HG03039 (cell line): Measurements from ENCODE around the gene CD40.
A peak's percentile ranks its signal among the peaks of the same experiment; 100 is the strongest.
"Not testable (repeated sequence)": the region's sequence is repeated elsewhere in the genome, so short reads cannot be mapped to it uniquely, and the experiment has no call there.

Experiments
- ATAC-seq: cut with Tn5 transposase; IDR thresholded peaks from one replicate; pipeline ENCODE4 v1.9.1; 2021; ENCODE audit warnings: mild to moderate bottlenecking, moderate library complexity; ENCODE audit not compliant: unreplicated experiment

CD40 gene

DNA sequence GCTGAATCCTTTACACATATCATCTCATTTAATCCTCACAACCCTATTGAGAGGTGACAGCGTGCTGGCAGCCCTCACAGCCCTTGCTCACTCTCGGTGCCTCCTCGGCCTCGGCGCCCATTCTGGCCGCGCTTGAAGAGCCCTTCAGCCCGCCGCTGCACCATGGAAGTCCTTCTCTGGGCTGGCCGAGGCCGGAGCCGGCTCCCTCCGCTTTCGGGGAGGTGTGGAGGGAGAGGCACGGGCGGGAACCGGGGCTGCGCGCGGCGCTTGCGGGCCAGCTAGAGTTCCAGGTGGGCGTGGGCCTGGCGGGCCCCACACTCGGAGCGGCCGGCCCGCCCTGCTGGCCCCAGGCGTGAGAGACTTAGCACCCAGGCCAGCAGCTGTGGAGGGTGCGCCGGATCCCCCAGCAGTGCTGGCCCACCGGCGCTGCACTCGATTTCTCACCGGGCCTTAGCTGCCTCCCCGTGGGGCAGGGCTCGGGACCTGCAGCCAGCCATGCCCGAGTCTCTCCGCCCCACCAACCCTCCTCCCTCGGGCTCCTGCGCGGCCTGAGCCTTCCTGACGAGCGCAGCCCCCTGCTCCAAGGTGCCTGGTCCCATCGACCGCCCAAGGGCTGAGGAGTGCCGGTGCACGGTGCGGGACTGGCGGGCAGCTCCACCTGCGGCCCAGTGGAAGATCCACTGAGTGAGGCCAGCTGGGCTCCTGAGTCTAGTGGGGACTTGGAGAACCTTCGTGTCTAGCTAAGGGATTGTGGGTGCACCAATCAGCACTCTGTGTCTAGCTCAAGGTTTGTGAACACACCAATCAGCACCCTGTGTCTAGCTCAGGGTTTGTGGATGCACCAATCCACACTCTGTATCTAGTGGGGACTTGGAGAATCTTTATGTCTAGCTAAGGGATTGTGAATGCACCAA, 26.2 kb upstream of the CD40 start:
- ATAC-seq = not testable (repeated sequence)

DNA sequence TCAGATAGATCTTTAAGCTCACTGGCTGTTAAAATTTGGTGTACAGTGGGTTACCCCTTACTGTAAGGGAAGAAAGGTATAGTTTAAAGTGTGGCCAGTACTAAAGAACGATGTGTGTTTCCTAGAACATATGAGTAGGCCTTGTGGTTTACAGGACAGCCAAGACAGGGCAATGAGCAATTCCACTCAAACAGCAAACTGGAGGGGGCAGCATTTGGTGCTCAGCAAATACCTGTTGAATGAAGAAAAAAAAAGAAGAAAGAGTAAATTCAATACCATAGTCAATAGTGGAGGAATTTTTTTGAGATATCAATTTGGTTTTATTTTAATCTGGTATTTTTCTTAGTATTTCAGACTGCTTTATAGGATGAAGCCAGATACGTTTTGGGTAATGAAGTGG, 24.6 kb upstream of the CD40 start:
- ATAC-seq = no peak

DNA sequence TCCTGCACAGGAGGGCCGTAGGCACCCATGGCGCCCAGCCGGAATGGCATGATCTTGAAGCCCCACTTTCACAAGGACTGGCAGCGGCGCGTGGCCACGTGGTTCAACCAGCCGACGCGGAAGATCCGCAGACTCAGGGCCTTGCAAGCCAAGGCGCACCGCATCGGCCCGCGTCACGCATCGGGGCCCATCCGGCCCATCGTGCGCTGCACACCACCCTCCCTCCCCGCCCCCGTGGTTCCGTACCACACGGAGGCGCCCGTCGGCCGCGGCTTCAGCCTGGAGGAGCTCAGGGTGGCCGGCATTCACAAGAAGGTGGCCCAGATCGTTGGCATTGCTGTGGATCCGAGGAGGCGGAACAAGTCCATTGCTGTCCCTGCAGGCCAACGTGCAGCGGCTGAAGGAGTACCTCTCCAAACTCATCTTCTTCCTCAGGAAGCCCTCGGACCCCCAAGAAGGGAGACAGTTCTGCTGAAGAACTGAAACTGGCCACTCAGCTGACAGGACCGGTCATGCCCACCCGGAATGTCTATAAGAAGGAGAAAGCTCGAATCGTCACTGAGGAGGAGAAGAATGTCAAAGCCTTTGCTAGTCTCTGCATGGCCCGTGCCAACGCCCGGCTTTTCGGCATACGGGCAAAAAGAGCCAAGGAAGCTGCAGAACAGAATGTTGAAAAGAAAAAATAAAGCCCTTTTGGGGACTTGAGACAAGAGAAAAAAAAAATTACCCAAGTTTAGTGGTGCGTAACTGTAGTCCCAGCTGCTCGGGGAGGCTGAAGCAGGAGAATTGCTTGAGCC, 18.4 kb upstream of the CD40 start:
- ATAC-seq = no peak

DNA sequence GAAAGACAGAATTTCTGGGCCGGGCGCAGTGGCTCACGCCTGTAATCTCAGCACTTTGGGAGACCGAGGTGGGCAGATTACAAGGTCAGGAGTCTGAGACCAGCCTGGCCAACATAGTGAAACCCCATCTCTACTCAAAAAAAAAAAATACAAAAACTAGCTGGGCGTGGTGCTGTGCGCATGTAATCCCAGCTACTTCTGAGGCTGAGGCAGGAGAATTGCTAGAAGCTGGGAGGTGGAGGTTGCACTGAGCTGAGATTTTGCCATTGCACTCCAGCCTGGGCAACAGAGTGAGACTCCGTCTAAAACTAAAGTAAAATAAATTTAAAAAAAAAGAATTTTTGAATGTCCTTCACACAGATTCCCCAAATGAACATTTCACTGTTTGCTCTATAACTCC, 17.7 kb upstream of the CD40 start:
- ATAC-seq = not testable (repeated sequence)

DNA sequence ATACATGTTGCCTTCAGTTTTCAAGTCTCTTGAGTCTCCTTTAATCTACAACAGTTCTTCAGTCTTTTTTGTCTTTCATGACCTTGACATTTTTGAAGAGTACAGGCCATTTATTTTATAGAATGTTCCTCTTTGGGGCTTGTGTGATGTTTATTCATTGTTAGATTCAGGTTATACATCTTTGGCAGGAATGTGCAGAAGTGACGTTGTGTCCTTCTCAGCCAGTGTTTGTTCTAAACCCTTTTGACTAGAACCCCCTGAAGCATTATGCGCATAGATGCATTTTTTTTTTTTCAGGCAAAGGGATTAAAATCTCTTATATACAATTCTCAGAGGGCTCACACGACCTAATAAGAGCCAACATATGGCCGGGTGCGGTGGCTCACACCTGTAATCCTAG, 17.1 kb upstream of the CD40 start:
- ATAC-seq = no peak

DNA sequence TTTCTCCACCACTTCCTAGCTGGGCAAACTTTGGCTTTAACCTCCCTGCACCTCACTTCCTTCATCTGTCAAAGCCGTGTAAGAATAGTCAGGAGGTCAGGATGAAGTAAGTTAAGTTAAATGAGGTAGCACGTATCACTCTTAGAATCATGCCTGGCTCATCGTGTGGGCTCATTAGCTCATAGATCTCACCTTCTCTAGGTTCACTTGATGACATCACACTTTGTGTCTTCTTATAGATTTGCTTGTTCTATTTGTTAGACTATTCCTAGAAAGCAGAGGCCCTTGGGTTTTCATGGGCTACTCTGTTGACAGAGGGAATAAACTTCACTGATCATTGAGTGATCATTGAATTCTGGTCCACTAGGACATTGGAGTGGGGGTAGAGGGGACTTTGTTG, 16.2 kb upstream of the CD40 start:
- no peak for ATAC-seq

DNA sequence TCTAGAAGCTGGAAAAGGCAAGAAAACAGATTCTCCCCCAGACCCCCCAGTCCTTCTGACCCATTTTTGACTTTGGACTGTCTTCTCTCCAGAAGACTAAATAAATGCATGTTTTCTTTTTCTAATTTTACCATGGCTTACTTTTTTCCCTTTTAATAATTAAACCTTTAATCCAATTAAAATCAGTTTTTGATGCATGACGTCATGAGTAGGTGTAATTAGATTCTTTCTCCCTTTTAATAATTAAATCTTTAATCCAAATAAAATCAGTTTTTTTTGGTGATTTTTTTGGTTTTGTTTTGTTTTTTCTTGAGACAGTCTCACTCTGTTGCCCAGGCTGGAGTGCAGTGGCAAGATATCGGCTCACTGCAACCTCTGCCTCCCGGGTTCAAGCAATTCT, 15.2 kb upstream of the CD40 start:
- ATAC-seq = no peak

DNA sequence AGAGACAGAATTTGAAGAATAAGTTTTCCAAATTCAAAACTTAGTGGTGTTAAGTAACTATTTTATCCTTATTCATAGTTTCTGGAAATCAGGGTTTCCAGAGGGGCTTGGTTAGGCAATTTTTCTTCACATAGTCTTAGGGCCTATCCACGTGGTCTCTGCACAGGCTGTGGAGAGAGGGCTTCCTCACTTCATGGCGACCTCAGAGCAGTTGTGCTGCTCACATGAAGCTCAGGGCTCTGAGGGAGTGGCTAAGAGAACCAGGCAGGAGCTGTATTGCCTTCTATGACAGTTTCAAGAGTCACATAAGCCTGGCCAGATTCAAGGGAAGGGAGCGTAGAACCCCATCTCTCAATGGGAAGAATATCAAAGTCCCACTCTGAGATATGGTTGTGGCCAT, 13.9 kb upstream of the CD40 start:
- no peak for ATAC-seq

DNA sequence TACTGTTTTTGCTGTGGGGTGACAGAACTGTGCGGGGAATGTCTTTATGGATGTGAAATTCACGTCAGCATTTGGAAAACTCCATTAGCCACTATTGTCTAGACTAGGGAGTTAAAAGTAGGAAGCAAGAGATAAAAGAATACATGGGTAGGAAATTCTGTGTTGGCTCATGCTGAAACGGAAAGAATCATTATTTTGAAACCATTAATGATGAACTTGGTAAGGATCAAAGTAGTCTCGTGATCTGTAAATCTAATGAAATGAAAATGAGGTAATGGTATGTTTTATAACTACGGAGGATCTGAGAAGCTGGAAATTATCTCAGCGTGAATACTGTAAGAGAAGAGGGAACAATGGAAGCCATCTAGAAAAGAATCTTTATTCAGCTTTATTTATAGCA, 11.1 kb upstream of the CD40 start:
- ATAC-seq = no peak

DNA sequence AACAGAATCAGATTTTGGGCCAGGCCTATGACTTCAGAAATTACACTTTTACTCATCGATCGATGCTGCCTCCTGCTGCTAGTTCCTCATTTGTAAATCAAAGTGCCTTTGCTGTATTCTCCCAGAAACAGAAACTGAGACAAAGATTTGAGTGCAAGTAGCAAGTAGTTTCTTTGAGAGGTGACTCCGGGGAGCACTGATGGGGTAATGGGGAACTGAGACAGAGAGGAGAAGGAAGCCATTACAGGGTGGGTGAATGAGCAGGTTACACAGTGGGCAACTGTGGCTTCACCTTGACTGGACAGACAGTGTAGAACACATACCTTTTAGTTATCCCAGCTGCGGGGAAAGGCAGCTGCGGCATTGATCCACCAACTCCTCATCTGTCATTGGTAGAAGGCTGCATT, 9.7 kb upstream of the CD40 start:
- peak; percentile 60 for ATAC-seq

DNA sequence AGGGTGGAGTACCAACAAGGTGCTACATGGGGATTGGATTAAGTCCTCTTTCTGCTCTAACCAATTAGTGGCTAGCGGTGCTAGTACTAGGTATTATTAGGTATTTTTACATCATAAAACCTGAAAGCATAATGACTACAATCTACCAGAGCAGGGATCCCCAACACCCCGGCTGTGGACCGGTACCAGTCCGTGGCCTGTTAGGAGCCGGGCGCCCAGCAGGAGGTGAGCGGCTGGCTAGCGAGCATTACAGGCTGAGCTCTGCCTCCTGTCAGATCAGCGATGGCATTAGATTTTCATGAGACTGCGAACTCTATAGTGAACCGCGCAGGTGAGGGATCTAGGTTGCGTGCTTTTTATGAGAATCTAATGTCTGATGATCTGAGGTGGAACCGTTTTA, 9.1 kb upstream of the CD40 start:
- ATAC-seq = no peak

DNA sequence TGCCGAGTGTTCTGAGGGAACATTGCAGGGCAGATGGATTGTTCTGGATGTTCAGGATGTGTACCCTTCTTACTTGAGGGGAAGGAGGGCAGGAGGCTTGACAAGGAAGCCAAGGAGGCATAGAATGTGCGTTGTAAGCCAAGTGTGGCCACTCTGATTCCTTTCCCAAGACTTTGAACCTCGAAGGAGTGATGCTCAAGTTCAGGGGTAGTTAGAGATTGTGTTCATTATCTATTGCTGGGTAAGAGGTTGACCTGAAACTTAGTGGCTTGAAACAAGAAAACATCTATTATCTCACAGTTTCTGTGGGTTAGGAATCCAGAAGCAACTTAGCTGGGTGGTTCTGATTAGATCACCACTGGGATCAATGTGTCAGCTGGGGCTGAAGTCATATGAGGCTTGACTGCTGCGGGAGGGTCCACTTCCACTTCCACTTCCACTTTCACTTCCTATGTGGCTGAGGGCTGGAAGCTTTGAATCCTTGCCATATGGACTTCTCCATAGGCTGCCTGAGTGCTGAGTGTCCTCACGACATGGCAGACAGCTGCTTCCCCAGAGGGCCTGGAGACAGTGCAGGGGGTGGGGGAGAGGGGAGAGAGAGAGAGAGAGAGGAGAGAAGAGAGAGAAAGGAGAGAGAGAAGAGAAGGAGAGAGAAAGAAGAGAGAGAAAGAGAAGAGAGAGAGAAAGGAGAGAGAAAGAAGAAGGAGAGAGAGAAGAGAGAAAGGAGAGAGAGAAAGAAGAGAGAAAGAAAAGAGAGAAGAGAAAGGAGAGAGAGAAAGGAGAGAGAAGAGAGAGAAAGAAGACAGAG, 6.9 kb upstream of the CD40 start:
- ATAC-seq = peak; percentile 37

DNA sequence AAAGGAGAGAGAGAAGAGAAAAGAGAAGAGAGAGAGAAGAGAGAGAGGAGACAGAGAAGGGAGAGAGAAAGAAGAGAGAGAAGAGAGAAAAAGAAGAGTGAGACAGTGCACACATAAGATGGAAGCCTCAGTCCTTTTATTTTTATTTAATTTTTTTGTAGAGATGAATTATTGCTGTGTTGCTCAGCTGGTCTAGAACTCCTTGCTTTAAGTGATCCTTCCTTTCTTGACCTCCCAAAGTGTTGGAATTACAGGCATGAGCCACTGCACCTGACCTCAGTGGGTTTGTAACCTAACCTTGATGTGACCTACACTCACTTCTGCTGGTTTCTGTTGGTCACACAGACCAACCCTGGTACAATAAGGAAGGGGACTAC, 6.3 kb upstream of the CD40 start:
- no peak for ATAC-seq

DNA sequence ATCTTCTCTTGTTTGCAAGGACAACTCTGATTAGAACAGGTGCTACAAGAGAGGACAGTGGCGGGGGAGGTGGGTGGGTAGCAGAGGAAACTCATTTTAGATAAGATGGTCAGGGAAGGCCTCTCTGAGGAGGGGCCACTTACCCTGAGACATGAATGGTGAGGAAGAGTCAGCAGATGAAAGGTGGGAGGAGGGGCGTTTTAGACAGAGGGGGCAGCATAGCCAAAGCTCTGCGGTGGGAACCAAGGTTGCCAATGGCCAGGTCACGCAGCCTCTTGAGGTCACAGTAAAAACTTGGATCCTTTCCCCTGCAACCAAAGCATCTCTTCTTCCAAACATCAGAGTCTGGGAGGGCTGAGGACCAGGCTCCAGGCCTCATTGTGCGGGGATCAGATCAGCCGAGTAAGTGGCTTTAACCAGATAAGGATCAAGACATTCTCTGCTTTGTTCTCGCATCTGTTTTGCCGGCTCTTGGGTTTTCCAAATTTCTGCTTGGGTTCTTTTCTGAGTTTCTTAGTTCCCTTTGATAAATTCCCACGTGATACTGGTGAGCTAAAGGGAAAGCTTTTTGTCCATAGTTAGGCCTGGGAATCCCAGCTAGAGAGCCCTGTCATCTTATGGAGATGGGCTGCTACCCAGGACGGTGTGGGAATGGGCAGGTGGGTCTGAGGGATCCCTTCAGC, 5.5 kb upstream of the CD40 start:
- ATAC-seq = no peak

DNA sequence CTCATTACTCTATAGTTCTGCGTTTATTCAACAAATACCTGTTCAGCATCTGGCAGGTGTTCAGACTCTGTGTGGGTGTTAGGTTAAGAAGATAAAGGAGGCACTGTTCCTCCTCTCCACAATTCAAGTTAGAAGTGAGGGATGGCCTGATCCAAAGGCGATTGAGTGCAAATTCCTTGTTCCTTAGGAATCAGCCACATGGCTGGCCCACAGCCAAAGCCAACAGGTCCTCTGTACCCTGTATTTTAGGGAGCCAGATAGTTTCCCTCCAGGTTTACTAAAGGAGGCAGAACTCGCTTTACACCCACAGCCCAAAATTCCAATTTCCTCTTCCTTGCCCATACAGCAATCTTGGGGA, 5.0 kb upstream of the CD40 start:
- ATAC-seq = no peak

DNA sequence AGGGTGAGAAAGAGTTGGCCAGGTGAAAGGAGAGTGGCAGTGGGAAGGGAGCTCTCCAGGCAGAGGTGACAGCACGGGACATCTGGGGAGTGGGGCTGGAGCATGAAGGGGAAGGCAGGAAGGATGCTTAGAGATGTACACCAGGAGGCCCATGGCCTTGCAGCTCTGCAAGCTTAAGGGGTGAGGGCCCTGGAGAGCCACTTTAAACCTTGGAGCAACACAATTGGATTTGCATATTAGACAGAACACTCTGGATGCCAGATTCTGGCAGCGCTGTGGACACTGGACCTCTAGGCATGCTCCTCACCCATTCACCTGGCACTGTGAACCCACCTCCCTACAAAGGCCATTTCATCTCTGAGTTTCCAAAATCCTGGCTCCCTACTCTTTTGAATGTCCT, 3.7 kb upstream of the CD40 start:
- no peak for ATAC-seq

DNA sequence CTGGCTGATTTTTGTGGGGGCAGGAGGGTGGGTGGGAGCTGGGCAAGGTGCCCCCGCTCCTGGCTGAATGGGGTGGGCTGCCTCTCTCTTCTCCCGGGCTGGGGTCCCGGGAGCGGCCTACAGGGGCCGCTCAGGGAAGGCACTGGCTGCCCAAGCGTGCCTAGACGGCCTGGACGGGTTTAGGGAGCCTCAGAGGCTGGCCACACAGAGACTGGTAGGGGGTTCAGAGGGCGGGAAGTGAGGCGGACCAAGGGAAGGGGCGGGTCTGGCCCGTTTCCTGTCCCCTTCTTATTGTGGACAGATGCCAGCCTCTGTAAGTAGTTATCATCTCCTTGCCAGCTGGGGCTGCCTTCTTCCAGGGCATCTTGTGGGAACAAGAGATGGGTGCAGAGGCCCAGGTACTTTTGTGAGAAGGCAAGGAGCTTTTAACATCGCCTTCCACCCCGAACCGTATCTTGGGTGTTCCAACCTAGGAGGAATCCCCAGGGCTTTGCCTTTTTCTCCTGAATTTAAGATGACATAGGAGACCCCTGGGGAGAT, 437 bp downstream of the CD40 start:
- ATAC-seq = peak; percentile 23

DNA sequence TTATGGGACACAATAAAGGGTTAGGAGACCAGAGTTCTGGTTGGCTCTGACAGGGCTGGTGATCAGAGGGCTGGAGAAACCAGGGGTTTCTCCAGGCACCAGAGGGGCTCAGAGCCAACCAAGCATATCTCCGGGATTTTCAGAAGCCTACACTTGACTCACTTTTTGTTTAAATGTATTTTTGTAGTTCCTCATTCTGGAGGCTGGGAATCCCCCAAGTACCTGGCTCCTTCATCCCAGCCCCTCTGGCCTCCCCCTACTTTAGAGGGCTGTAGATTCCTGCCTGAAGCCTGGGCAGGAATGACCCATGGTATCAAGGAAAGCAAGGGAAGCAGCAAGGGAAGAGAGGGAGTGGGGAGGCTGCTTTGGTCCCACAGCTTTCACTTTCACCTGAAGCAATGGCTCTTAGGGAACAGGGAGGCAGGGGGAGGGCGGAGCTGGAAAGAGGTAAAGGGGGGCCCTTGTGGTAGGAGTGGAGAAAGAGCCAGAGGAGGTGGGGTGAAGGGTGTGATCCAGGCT, 973 bp downstream of the CD40 start:
- ATAC-seq = no peak

DNA sequence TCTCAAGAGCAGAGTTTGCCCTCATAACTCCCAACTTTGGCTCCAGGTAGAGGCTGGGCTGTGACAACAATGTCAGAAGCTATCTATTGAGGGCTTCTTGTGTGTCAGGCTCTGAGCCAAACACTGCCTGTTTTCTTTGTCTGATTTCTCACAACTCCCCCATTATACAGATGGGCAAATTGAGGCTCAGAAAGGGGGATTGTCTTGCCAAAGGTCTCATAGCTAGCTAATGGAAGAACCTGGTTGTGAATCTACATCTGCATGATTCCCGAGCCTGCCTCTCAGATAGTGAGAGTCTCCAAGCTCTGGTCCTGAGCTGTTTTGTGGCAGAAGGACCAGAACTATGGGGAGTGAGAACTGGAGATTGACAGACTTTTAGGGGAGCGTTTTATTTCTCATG, 1.4 kb downstream of the CD40 start:
- ATAC-seq = no peak

DNA sequence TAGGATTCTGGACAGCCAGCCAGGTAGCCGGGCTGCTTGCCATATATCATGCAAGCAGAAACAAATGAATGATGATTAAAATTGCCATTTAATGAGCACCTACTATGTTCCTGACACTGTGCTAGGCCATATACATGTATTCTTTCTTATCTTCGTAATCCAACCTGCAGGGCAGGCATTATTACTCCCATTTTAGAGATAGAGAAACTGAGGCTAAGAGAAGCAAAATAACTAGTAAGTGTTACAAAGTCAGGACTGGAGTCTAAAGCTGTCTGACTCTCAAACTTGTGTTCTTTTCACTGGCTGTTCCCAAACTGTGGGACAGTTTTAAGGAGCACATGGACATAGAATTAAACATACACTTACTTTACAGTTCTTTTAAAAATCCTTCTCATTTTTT, 2.0 kb downstream of the CD40 start:
- ATAC-seq = no peak
